ENCODE measurements around the gene TSPEAR.

The TSPEAR gene

DNA sequence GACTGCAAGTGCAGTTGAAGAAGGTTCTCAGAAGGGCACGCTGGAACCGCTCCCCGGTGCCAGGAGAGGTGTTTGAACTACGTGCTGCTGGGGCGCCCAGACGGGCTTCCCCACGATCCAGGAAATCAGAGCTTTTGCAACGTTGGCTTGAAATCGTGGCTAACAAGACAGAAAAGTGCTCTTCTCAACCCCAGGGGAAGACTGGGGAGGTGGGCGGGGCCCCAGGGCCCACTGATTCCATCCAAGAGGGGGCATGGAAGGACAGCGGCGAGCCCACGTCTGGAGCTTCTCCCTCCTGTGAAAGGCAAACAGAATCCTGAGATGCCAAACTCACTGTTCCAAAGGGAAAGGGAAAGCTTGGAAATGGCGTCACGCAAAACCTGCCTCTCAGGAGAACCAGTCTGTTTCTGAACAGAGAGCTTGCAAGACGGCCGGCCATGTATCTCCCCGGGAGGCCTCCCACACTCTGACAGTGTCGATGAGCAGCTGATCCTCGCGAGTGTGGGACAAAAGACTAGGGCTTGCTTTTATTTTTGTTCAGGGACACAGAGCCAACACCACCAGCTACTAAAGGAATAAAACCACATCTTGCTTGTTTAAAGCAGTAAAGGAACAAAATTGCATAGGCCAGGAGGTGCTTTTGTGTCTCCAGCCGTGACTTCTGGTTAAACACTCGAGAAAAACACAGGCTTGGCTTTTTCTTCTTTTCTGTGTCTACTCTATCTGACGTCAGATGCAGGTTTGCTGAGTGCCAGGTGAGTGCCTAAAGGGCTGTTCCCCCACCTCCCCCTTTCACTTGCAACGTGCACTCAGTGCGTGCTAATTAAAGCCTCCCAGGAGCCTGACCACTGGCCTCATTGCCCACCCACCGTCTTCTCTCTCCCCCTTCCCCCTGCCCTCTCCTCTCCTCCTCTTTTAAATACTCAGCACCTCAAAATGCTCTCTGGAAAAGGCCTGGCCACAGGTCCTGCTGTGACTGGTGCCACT is 214.5 kb downstream of the TSPEAR start:
- DNase-seq, result no peak

DNA sequence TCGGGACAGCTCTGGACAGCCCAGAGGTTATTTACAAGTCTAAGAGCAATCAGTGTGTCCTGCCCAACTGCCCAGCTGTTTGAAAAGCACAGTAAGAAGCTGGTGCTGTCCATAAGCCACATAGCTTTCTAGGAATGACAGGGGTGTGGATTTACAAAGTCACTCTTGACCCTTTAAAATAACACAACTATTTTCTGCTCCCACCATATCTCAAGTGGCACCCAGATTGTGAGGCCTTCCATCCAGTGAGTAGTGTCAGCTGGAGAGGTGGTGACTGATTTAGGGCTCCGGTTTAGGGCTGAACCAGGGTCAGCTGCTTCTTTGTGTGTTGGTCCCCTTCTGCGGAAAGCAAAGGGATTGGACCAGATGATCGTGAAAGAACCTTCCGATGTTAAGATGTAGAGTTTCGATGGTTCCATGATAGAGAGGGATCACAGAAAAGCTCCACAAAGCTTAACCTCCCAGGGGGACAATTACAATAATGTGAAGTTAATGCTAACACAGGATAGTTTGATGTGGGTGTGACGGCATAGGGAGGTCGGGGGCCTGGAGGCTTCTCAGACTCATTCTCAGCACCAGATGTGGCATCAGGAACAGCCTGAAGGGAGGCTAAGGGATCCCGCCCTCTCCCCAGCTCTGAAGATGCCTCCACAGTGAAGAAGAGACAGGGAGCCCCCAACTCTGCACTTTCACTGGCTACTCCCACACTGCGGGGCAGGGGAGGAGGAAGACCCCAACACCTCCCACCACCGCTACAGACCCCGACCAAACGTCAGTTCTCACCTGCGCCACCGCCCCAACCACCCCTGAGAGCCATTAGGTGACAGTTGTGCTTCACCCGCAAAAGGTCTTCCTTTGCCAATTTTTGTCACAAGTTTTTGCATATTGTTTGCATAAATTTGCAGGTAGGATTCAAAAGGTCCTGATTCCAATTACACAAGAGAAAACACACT is 215.5 kb downstream of the TSPEAR start:
- no peak for DNase-seq

DNA sequence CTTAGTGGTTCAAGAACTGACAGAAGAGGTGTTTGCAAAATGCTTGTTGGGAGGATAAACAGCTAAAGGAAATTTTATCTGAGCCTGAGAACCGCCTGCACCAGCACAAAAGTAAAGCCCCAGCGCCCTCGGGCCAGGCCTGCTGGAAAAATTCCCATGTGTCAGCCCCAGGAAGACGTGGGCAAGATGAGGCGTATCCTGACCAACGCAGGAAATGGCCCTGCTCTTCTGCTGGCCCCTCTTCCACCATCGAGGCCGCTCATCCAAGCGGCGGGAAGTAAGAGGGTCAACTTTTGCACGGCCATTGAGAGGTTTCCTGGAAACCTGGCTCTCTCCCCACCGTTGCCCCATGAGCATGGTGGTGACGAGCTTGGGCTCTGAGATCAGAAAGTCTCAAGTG is 216.4 kb downstream of the TSPEAR start:
- DNase-seq, result no peak

DNA sequence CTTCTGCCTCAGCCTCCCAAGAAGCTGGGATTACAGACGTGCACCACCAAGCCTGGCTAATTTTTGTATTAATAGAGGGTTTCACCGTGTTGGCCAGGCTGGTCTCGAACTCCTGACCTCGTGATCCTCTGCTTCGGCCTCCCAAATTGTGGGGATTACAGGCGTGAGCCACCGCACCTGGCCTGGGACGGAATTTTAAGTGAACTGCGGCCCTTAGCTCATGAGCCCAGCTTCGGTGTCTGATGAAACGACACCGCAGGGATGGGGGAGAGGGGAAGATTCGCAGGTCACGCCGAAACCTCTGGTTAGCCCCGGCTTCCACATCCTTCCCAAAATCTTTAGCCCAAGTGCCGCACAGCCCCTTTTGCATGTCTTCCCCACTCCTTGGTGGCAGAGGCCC is 217.0 kb downstream of the TSPEAR start:
- no peak for DNase-seq

DNA sequence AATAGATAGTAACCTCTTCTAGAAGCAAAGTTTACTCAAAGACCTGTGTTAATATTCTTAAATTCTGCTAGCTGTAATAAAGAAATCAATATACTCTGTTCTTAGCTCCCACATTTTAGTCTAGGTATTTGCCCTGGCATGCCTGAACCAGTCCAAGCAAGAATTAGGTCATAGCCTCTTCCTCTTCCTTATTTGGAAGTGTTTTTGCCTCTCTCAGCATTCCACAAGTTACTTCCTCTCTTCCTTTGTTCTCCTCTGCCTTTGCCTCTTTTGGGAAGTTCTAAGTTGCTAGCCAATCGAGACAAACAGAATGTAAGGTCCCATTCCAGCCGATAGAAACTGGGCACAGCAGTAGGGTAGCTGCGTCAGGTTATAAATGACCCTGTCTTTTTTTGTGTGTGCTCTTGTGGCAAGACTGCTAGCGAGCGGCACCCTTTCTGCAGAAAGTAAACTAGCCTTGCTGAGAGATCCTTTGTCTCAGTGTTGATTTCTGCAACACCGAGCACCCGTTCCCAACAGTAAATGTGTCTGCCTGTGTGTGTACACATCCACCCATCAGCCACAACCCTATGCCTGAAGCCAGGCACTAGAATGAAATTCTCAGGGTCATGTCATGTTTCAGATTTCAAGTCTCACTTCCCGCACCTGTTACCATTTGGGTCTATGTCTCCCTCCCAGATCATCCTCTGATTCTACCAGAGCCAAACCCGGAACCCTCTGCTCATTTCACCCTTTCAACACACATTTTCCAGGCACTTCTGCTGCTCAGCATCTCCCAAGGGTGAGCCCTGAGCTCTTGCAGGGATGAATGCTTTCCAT is 218.6 kb downstream of the TSPEAR start:
- DNase-seq, result no peak

DNA sequence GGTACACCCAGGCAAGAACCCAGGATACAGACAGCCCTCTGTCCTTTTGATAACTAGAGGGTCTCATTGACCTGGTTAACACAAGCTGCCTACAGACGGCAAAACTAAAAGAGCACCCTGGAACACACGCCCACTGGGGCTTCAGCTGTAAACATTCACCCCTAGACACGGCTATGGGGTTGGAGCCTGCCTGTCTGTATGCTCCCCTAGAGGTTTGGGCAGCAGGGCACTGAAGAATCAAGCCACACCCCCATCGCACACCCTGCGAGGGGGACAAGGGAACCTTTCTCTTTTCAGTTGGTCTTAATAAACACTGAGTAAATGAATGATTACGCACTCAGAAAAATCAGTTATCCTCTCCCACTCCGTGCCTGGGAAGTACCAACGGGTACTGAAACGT is 220.6 kb downstream of the TSPEAR start:
- no peak for DNase-seq

DNA sequence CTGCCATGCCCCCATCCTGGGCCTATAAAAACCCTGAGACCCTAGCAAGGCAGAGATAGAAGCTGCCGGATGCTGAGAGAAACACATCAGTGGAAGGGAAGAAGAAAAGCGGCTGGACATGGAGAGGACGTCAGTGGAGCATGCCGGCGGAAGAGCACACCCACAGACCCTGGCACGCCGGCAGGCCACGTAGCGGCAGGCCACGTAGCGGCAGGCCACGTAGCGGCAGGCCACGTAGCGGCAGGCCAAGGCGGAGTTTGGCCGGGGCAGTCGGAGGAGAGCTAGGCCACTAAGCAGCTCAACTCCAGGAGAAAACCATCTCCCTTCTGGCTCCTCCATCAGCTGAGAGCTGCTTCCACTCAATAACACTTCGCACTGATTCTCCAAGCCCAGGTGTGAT is 221.0 kb downstream of the TSPEAR start:
- no peak for DNase-seq

DNA sequence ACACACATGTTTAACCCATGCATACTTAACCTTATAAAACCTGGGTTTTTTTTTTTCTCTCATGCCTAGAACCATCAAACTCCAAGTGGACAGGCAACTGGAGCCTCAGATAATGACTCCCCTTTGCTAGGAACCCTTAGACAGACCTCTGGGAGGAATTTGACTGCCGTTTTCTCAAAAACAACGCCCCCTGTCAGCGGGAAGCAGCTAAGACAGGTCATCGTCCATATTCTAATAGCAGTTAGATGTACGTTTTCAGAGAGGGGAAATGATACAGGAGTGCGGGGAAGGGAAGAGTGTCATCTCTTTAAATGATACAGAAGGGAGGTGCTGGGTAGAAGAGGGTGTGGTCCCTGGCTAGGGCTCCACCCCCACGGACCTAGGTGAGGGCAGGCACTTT is 221.4 kb downstream of the TSPEAR start:
- DNase-seq, result no peak

DNA sequence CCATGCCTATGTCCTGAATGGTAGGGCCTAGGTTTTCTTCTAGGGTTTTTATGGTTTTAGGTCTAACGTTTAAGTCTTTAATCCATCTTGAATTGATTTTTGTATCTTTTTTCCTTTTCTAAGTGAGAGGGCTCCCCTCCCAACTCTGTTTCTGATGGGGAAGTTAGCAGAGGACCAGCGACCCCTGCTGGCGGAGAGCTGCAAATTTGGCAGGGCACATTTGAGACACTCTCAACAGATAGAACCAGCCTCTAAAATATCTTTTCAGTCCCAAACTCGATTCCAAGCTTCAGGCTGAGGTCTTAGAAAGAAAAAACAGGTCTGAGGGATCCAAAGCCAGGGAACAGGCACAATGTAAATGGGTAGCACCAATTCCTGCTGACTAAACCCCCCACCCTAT is 223.5 kb downstream of the TSPEAR start:
- DNase-seq, result peak; percentile 33

DNA sequence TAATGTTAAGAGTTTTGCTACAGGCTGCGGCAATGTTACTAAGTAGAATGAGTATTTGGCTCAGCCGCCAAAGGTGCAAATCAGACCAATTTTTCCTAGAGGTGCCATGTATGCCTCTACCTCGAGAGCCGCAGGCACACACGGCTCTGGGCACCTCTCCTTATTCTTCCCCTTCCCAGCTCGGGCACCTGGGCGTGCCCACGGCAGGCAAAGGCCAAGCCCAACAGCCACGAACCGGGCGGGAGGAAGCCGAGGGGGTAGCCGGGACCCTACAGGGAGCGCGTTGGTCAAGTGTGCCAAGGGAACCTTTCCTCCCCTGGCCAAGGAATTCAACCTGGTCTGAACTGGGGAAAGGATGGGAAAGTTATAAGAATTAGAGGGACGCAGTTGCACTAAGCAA is 225.1 kb downstream of the TSPEAR start:
- no peak for DNase-seq

DNA sequence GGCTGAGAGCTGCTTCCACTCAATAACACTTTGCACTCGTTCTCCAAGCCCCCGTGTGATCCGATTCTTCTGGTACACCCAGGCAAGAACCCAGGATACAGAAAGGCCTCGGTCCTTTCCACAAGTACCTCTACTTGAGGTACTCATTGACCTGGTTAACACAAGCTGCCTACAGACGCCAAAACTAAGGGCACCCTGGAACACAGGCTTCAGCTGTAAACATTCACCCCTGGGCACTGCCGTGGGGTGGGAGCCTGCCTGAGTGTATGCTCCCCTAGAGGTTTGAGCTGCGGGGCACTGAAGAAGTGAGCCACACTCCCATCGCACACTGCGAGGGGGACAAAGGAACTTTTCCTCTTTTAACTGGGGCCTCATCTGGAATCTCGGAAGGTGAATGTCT is 225.6 kb downstream of the TSPEAR start:
- DNase-seq, result no peak

DNA sequence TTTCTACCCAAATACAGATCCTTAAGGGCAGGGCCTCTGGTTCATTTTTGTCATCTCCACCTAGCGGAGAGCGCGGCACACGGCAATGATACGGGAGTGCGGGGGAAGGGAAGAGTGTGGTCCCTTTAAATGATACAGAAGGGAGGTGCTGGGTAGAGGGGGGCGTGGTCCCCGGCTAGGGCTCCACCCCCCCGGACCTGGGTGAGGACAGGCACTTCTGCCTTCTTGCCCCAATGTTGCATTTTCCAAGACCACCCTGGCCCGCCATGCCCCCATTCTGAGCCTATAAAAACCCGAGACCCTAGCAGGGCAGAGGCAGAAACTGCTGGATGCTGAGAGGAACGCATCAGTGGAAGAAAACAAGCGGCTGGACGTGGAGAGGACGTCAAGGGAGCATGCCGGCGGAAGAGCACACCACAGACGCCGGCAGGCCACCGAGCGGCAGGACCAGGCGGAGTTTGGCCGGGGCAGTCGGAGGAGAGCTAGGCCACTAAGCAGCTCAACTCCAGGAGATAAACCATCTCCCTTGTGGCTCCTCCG is 226.0 kb downstream of the TSPEAR start:
- DNase-seq, result peak; percentile 52

DNA sequence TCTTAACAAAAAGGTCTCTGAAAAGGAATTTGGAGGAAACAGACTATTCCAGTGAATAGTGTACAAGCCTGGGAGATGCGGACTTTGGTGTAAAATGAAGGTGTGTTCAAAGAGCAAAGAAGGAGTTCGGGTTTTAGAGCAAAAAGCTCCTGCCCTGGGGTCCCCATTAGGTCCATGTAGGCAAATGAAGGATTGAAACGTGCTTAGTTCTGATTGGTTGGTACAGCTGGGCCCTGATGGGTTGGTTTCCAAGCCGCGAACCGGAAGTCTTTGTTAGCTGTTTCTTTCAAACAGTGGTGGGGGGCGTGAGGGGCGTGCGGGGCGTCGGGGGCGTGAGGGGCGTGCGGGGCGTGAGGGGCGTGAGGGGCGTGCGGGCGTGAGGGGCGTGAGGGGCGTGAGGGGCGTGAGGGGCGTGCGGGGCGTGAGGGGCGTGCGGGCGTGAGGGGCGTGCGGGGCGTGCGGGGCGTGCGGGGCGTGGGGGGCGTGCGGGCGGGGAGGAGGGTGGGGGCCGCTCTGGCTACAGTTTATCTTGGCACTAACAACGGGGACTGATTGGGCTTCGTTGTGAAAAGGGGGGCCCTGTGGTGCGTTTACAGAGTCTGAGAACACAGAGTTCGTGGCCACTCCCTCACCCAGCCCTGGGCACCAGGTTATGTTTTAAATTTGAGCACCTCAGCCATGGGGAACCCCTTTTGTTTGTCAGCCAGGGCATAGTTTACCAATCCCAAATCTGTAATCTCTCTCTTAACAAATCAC is 226.7 kb downstream of the TSPEAR start:
- no peak for DNase-seq

DNA sequence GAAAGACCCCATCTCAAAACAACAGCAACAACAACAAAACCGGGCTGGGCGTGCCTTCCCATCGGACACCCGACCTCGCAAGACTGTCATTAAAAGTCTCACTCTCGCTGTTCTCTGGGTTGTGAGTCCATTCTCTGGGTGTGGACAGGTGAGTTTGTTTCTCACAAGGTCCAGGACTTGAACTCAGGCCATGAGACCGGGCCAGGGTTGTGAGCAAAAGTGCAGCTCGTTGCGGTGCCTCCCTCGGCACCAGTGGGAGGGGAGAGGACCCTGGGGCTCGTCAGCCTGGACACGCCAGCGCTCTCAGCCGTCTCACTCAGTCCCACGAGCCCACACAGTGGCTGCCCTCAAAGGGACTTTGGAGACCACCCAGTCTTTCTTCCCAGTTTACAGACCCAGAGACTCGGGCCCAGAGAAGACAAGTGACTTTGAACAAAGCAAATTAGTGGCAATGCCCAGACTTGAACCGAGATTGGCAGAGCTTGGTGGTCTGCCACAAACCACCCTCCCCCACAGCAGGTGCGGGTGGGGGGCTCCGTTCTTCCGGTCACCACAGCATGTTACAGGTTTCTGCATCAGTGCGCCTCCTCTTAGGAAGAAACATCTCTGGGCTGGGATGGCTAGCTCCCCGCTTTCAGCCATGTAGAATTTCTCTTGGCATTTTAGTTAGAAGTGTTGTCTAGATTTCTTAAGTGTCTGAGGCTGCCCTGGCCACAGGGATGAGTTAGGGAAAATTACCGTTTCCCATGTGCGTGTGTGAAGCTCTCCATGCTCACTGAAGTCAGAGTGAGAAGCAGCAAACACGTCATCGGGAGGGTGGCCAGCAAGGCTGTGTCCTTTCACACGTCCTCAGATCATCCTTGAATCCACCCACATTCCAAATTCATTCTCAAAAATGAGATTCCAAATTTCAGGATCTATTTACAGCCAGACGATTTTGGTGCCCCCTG is 227.8 kb downstream of the TSPEAR start:
- DNase-seq, result no peak

DNA sequence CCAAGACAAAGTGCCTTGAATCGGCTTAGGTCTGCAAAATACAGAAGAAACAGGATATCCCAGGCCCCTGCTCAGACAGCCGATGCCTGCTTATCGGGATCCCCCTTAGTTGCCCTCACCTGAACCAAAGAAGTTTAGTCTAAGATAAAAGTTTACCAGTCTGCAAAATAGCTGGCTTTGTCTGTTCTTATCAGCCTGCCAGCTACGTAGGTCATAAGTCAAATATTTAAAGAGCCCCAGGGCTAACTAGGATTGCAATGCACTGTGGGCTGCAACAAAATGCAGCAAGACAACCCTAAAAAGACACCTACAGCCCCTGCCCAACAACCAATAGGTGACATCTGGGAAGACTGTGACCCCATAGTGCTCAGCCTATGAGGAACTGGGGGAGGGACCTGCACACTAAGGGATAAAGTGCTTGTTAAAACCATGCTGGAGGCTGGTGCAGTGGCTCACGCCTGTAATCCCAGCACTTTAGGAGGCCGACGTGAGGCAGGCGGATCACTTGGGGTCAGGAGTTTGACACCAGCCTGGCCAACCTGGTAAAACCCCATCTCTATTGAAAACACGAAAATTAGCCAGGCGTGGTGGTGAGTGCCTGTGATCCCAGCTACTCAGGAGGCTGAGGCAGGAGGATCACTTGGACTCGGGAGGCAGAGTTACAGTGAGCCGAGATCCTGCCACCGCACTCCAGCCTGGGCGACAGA is 228.6 kb downstream of the TSPEAR start:
- no peak for DNase-seq

DNA sequence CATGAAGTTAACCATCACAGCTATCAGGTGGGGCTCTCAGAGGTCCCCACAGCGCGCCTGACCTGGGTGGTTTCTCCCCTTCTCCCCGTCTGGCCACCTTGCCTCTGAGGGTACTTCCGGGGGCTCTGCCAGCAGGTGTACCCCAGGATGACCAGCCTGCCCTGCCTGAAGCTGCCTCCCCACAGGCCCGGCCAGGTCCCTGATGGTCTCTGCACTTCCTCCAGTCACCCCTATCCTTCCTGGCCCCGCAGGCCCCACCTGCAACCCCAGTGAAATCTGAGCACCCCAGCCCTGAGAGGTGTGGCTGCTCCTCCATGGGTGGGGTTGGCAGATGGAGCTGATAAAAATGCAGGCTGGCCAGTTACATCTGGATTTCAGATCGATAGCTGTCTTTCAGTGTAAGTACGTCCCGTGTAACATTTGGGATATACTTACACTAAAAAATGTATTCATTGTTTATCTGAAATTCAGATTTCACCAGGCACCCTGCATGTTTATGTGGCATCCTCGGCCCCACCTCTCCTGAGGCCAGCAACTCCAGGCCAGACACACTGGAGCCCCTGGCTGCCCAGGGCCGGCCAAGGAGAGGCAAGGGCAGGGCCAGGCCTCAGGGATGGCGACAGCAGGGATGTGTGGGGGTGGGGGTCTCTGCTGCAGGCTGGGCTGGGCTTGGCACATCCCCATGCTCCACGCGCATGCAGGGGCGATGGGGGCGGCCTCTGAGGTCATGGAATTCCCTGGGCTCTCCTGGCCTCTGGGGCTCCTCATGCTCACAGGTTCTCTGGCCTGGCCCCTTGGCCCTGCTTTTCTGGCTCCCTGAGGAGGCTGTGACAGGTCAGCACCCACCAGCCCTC is 230.9 kb downstream of the TSPEAR start:
- no peak for DNase-seq

DNA sequence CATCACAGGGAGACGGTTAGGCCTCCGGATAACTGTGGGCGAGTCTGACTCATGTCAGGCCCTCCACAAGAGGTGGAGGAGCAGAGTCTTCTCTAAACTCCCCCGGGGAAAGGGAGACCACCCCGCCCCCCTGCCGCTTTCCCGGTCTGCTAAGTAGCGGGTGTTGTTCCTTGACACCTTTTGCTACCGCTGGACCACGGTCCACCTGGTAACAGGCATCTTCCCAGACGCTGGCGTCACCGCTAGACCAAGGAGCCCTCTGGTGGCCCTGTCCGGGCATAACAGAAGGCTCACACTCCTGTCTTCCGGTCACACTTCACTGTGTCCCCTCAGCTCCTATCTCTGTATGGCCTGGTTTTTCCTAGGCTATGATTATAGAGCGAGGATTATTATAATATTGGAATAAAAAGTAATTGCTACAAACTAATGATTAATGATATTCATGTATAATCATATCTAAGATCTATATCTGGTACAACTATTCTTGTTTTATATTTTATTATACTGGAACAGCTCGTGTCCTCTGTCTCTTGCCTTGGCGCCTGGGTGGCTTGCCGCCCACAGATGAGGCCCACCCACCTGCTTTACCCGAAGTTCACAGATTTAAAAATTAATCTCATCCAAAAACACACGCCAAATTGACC is 231.7 kb downstream of the TSPEAR start:
- peak; percentile 51 for DNase-seq

DNA sequence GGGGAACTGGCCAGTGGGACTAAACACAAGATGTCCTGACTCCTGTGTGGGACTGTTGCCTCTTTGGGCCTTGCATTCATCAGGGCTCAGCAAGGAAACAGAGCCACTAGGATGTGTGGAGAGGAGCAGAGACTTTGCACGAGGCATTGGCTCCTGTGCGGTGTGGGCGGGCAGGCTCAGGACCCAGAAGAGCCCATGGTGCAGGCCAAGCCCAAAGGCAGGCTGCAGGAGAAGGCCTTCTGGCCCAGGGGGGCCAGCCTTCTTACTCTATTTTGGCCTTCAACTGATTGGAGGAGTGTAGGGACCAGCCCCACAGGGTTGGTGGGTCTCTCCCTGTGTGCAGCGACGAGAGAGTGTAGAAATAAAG is 232.6 kb downstream of the TSPEAR start:
- no peak for DNase-seq
